Measurements from ENCODE around the gene CCR2. TPM values are rescaled to one million over a fixed set of nuclear protein-coding genes. Genes with fewer than 3 reads are reported as not detected.
"Not testable (repeated sequence)": the region's sequence is repeated elsewhere in the genome, so short reads cannot be mapped to it uniquely, and the experiment has no call there.

Gene CCR2
- total RNA-seq, 1 experiment from 2014 or later: not detected

DNA sequence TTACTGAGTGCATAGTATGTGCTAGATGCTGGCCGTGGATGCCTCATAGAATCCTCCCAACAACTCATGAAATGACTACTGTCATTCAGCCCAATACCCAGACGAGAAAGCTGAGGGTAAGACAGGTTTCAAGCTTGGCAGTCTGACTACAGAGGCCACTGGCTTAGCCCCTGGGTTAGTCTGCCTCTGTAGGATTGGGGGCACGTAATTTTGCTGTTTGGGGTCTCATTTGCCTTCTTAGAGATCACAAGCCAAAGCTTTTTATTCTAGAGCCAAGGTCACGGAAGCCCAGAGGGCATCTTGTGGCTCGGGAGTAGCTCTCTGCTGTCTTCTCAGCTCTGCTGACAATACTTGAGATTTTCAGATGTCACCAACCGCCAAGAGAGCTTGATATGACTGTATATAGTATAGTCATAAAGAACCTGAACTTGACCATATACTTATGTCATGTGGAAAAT, 15.8 kb downstream of the CCR2 start:
- H3K9me3 ChIP-seq: no peaks in the 10 kb centered on the region
- no peaks in the 10 kb centered on the region for H3K27me3 ChIP-seq
- no peak for DNase-seq
- no peak overlapping the region for H3K4me3 ChIP-seq
- H3K36me3 ChIP-seq: no peaks in the 10 kb centered on the region

DNA sequence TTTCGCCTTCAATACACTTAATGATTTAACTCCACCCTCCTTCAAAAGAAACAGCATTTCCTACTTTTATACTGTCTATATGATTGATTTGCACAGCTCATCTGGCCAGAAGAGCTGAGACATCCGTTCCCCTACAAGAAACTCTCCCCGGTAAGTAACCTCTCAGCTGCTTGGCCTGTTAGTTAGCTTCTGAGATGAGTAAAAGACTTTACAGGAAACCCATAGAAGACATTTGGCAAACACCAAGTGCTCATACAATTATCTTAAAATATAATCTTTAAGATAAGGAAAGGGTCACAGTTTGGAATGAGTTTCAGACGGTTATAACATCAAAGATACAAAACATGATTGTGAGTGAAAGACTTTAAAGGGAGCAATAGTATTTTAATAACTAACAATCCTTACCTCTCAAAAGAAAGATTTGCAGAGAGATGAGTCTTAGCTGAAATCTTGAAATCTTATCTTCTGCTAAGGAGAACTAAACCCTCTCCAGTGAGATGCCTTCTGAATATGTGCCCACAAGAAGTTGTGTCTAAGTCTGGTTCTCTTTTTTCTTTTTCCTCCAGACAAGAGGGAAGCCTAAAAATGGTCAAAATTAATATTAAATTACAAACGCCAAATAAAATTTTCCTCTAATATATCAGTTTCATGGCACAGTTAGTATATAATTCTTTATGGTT, 17.1 kb downstream of the CCR2 start, which contains the start of gene CCR5:
TSS of gene CCR5 (plus strand) at position 108 of the 680 bp plus-strand sequence. CDS start 1,957 bp downstream, outside the sequence.
- Histone ChIP-seq H3K36me3 (no peaks in the 10 kb centered on the region), H3K9me3 (no peaks in the 10 kb centered on the region), H3K4me3 (no peak within 1 kb of the TSS), H3K27me3 (no peaks in the 10 kb centered on the region)
- no peak for DNase-seq

DNA sequence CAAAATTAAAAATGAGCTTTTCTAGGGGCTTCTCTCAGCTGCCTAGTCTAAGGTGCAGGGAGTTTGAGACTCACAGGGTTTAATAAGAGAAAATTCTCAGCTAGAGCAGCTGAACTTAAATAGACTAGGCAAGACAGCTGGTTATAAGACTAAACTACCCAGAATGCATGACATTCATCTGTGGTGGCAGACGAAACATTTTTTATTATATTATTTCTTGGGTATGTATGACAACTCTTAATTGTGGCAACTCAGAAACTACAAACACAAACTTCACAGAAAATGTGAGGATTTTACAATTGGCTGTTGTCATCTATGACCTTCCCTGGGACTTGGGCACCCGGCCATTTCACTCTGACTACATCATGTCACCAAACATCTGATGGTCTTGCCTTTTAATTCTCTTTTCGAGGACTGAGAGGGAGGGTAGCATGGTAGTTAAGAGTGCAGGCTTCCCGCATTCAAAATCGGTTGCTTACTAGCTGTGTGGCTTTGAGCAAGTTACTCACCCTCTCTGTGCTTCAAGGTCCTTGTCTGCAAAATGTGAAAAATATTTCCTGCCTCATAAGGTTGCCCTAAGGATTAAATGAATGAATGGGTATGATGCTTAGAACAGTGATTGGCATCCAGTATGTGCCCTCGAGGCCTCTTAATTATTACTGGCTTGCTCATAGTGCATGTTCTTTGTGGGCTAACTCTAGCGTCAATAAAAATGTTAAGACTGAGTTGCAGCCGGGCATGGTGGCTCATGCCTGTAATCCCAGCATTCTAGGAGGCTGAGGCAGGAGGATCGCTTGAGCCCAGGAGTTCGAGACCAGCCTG, 17.8 kb downstream of the CCR2 start:
- no peaks in the 10 kb centered on the region for H3K9me3 ChIP-seq
- H3K27me3 ChIP-seq: no peaks in the 10 kb centered on the region
- no peak for DNase-seq
- no peak overlapping the region for H3K4me3 ChIP-seq
- no peaks in the 10 kb centered on the region for H3K36me3 ChIP-seq

DNA sequence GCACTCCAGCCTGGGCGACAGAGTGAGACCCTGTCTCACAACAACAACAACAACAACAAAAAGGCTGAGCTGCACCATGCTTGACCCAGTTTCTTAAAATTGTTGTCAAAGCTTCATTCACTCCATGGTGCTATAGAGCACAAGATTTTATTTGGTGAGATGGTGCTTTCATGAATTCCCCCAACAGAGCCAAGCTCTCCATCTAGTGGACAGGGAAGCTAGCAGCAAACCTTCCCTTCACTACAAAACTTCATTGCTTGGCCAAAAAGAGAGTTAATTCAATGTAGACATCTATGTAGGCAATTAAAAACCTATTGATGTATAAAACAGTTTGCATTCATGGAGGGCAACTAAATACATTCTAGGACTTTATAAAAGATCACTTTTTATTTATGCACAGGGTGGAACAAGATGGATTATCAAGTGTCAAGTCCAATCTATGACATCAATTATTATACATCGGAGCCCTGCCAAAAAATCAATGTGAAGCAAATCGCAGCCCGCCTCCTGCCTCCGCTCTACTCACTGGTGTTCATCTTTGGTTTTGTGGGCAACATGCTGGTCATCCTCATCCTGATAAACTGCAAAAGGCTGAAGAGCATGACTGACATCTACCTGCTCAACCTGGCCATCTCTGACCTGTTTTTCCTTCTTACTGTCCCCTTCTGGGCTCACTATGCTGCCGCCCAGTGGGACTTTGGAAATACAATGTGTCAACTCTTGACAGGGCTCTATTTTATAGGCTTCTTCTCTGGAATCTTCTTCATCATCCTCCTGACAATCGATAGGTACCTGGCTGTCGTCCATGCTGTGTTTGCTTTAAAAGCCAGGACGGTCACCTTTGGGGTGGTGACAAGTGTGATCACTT, 18.8 kb downstream of the CCR2 start:
- Histone ChIP-seq H3K36me3 (no peaks in the 10 kb centered on the region), H3K4me3 (no peak overlapping the region), H3K27me3 (no peaks in the 10 kb centered on the region), H3K9me3 (no peaks in the 10 kb centered on the region)
- DNase-seq: no peak

DNA sequence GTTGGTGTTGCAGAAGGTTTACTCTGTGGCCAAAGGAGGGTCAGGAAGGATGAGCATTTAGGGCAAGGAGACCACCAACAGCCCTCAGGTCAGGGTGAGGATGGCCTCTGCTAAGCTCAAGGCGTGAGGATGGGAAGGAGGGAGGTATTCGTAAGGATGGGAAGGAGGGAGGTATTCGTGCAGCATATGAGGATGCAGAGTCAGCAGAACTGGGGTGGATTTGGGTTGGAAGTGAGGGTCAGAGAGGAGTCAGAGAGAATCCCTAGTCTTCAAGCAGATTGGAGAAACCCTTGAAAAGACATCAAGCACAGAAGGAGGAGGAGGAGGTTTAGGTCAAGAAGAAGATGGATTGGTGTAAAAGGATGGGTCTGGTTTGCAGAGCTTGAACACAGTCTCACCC, 20.8 kb downstream of the CCR2 start:
- Histone ChIP-seq H3K4me3 (no peak overlapping the region), H3K27me3 (no peaks in the 10 kb centered on the region), H3K36me3 (no peaks in the 10 kb centered on the region), H3K9me3 (no peaks in the 10 kb centered on the region)
- DNase-seq: no peak

DNA sequence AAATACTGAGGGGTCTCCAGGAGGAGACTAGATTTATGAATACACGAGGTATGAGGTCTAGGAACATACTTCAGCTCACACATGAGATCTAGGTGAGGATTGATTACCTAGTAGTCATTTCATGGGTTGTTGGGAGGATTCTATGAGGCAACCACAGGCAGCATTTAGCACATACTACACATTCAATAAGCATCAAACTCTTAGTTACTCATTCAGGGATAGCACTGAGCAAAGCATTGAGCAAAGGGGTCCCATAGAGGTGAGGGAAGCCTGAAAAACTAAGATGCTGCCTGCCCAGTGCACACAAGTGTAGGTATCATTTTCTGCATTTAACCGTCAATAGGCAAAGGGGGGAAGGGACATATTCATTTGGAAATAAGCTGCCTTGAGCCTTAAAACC, 21.3 kb downstream of the CCR2 start:
- Histone ChIP-seq H3K36me3 (no peaks in the 10 kb centered on the region), H3K9me3 (no peaks in the 10 kb centered on the region), H3K27me3 (no peaks in the 10 kb centered on the region), H3K4me3 (no peak overlapping the region)
- DNase-seq: no peak

DNA sequence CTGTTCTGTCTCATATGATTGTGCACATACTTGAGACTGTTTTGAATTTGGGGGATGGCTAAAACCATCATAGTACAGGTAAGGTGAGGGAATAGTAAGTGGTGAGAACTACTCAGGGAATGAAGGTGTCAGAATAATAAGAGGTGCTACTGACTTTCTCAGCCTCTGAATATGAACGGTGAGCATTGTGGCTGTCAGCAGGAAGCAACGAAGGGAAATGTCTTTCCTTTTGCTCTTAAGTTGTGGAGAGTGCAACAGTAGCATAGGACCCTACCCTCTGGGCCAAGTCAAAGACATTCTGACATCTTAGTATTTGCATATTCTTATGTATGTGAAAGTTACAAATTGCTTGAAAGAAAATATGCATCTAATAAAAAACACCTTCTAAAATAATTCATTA, 21.9 kb downstream of the CCR2 start:
- Histone ChIP-seq H3K4me3 (no peak overlapping the region), H3K9me3 (no peaks in the 10 kb centered on the region), H3K36me3 (no peaks in the 10 kb centered on the region), H3K27me3 (no peaks in the 10 kb centered on the region)
- no peak for DNase-seq

DNA sequence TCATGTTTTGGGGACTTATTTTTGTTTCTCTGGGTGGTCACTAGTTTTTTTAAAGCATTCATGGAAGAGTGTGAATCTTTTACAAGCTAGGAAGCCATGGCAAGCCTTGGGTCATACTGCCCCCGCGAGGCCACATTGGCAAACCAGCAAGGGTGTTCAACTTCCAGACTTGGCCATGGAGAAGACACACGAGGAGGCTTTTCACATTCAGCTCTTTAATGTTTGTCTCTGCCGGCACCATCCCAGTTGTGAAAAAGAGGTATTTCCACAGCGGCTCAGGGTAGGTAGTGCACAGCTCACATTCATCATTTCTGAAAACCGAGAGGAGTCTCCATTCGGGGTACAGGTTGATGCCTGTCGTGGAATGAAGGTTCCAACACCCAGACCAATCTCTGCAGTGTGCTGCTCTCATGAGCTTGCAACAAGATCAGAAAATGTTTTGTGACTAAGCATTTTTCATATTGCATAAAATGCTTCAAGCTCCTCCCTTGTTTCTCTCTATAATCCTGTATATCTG, 24.6 kb downstream of the CCR2 start:
- H3K27me3 ChIP-seq: no peaks in the 10 kb centered on the region
- no peaks in the 10 kb centered on the region for H3K9me3 ChIP-seq
- DNase-seq: peak; percentile 45
- H3K4me3 ChIP-seq: no peak overlapping the region
- no peaks in the 10 kb centered on the region for H3K36me3 ChIP-seq

DNA sequence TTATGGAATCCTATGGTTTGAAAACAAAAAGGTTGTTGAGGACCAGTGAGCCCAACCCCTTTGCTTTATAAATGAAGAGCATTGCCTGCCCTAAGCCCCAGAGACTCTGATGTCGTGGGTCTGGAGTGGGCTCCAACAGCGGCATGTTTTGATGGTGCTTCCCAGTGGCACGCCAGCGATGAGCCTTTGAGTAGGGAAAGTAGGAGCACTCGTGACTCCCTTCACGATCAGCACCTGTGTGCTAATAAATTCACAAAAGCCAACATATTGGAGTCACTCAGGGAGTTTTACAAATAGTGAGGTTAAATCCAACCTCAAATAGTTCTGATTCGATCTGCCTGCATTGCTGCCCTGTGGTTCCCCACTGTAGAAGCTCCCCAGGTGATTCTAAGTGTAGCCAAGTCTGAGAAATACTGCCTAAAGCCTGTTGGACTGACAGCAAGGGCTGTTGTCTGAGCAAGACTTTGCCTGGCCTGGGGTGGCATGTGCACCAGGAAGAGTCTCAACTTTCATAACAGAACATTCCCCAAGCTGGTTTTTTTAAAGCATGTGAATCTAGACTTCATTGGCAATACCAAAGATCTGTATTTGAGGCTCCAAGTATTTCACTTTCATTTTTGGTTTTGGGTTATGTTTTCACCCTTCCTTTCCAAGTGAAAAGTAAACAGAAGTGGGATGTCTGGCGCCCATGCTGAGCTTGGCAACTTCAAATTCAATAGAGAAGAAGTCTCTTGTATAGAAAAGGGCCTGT, 26.7 kb downstream of the CCR2 start:
- Histone ChIP-seq H3K36me3 (no peaks in the 10 kb centered on the region), H3K4me3 (no peak overlapping the region), H3K27me3 (no peaks in the 10 kb centered on the region), H3K9me3 (no peaks in the 10 kb centered on the region)
- no peak for DNase-seq

DNA sequence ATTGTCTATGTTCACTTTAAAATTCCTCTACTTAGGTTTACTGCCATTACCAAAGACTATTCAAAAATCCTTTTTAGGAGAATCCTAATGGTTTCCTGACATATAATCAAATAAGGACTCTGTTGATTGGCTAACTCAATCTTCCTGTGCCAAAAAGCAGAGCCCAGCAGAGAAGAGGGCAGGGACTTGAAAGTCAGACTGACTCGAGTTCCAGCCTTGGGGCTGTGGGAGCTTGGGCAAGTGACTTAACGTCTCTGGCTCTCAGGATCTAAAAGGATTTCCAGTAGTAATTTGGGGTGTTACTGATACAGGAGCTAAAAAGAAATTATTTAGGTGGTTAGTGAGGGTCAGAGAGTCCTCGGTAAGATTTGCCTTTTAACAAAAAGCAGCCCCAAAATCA, 27.7 kb downstream of the CCR2 start:
- DNase-seq: no peak
- Histone ChIP-seq H3K27me3 (no peaks in the 10 kb centered on the region), H3K9me3 (no peaks in the 10 kb centered on the region), H3K36me3 (no peaks in the 10 kb centered on the region), H3K4me3 (no peak overlapping the region)

DNA sequence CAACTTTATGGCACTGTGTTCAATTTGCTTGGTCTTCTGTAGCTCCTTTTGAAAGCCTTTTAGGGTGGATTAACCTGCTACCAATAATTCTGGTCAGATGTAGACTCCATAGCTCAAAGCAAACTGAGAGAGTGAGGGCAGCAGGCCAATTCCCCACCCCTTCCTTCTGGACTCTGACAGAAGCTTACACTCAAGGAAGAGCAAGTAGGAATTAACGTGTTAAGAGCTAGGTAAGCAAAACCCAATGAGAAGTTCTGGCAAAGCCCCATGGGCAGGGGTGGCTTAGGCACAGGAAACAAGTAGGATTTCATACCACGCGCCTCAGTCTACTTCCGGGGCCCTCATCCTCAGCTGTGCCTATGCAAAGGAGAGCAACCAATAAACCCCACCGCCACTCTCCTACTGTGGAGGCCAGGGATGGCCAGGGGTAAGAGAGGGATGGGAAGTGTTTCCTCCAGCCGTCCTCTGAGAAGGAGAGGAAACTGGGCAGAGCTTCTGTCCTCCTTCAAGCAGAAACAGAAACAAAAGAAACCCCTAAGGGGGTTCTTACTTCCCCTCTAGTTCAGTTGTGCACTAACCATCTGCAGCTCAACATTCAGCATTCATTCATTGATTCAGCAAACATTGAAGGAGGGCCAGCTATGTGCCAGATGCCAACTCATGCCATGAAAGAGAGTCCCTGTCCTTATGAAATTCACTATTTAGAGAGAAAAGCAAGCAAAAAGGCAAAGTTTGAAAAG, 29.5 kb downstream of the CCR2 start:
- no peaks in the 10 kb centered on the region for H3K36me3 ChIP-seq
- H3K9me3 ChIP-seq: no peaks in the 10 kb centered on the region
- no peak overlapping the region for H3K4me3 ChIP-seq
- no peaks in the 10 kb centered on the region for H3K27me3 ChIP-seq
- no peak for DNase-seq

DNA sequence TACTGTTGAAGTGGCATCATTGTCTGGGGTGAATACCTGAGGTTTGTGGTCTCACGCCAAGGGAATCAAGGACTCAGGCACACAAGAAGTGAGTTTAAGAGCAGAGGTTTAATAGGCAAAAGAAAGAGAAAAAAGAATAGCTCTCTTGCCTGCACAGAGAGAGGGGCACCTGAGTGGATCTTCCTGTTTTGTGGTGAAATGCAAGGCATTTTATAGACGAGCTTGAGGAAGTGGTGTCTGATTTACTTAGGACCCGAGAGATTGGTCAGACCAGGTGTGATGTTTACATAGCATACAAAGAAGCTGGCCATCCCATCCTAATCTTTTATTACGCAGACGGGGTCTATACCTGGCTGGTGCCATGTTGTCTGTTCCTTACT, 30.0 kb downstream of the CCR2 start:
- DNase-seq: no peak
- H3K9me3 ChIP-seq: no peaks in the 10 kb centered on the region
- no peak overlapping the region for H3K4me3 ChIP-seq
- no peaks in the 10 kb centered on the region for H3K27me3 ChIP-seq
- no peaks in the 10 kb centered on the region for H3K36me3 ChIP-seq

DNA sequence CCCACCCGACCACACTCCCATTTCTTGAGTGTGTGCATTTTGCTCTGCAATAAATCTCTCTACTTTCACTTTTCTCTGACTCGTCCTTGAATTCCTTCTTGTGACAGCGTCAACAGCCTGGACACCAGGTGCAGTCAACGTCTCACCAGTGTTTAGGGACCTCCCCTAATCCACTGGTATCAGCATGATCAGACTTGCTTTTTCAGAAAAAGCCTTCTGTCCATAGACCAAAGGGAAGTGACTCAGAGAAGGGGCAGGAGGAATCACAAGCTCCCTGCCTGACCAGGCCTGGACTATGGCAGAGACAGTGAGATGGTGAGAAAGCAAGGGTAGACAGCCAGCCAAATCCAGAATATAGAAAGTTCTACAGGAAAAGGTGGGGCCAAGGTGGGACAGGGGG, 32.3 kb downstream of the CCR2 start:
- DNase-seq: no peak
- H3K36me3 ChIP-seq: no peaks in the 10 kb centered on the region
- no peaks in the 10 kb centered on the region for H3K27me3 ChIP-seq
- no peak overlapping the region for H3K4me3 ChIP-seq
- no peaks in the 10 kb centered on the region for H3K9me3 ChIP-seq

DNA sequence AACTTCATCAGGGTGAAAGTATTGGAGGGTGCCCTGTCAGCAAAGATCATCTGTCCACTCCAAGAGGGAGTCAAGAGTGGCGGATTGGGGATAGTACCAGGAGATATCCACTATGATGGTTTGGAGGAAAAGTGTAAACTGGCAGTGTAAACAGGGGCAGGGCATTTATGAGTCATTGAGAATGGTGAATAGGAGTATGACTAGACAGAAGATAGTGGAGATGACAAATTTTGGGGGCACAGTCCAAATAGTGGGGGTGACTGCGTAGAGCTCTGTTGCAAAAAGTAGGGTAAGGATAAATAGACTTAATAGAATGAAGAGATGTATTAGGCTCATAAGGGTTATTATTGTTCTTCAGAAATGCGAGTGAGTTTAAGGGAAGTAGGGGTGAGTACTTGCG, 34.9 kb downstream of the CCR2 start:
- not testable (repeated sequence) for H3K36me3 ChIP-seq, H3K27me3 ChIP-seq, H3K9me3 ChIP-seq

DNA sequence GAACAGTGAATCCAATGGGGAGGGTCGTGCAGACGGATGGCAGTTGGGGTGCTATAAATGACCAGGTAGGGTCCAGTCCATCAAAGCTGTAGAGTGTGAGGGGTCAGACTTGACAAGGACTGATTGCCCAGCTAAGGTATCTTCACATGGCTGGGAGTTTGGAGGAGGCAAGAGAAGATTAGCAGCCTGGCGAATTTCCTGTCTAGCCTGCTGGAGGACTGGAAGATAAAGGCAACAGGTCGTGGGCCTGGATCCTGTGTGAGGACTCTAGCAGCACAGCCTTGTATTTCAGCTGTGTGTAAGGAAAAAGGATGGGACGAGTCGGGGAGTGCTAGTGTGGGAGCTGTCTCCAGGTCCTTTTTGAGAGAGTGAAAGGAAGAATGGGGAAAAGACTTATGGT, 35.4 kb downstream of the CCR2 start:
- Histone ChIP-seq H3K27me3 (no peaks in the 10 kb centered on the region), H3K4me3 (no peak overlapping the region), H3K9me3 (no peaks in the 10 kb centered on the region), H3K36me3 (no peaks in the 10 kb centered on the region)
- DNase-seq: no peak

More for the DNA sequence above, 34.9 kb downstream of the CCR2 start:
- DNase-seq, H3K4me3 ChIP-seq: not testable (repeated sequence)

DNA sequence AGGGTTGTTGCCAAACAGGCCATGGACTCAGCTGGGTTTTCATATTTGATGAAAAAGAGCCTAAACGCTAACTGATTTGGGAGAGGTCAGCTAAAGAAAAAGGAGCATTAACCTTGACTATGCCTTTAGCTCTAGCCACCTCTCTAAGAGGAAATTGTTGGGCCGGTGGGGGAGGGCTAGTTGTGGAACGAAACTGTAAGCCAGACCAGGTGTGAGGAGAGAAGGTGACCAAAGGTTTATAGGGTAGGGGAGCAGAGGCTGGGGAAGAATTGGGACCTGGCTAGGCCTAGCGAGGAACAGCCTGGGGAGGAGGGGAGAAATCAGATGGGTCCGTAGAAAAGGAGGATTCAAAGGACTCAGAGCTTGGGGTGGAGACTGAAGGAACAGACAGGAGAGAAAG, 37.6 kb downstream of the CCR2 start:
- H3K27me3 ChIP-seq, H3K9me3 ChIP-seq, H3K4me3 ChIP-seq, DNase-seq, H3K36me3 ChIP-seq: not testable (repeated sequence)

Measured in MG63 (cell line).